ENCODE results near the gene MZT2A.
"Not testable (repeated sequence)": the region's sequence is repeated elsewhere in the genome, so short reads cannot be mapped to it uniquely, and the experiment has no call there.

- TF ChIP-seq, protein P1, sequence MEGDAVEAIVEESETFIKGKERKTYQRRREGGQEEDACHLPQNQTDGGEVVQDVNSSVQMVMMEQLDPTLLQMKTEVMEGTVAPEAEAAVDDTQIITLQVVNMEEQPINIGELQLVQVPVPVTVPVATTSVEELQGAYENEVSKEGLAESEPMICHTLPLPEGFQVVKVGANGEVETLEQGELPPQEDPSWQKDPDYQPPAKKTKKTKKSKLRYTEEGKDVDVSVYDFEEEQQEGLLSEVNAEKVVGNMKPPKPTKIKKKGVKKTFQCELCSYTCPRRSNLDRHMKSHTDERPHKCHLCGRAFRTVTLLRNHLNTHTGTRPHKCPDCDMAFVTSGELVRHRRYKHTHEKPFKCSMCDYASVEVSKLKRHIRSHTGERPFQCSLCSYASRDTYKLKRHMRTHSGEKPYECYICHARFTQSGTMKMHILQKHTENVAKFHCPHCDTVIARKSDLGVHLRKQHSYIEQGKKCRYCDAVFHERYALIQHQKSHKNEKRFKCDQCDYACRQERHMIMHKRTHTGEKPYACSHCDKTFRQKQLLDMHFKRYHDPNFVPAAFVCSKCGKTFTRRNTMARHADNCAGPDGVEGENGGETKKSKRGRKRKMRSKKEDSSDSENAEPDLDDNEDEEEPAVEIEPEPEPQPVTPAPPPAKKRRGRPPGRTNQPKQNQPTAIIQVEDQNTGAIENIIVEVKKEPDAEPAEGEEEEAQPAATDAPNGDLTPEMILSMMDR (IDR thresholded peaks at IDR 0.05), result not testable (repeated sequence)
- not testable (repeated sequence) for TF ChIP-seq TAF1 (IDR thresholded peaks at IDR 0.05; ENCODE audit: borderline replicate concordance, low read depth, low read length); FOXM1 (IDR thresholded peaks at IDR 0.05; ENCODE audit: low read depth); EZH2phosphoT487 (IDR thresholded peaks at IDR 0.05; ENCODE audit: borderline replicate concordance, low read depth); ZBTB33 (IDR thresholded peaks at IDR 0.05; ENCODE audit: borderline replicate concordance, low read depth); NFIC (IDR thresholded peaks at IDR 0.05; ENCODE audit: borderline replicate concordance); GATA2 (CRISPR knock-in tag; IDR thresholded peaks at IDR 0.05); POLR2AphosphoS5 (IDR thresholded peaks at IDR 0.05; ENCODE audit: low read depth, low read length); RXRA (IDR thresholded peaks at IDR 0.05; ENCODE audit: borderline replicate concordance, low read depth); RAD21 (IDR thresholded peaks at IDR 0.05; ENCODE audit: low read length); YY1 (IDR thresholded peaks at IDR 0.05; ENCODE audit: low read depth)
Measured at GRCh38 chr2:131533609-131534316, 41.6 kb upstream of the MZT2A start.

All from SK-N-SH (cell line).